ENCODE data around the gene BST2.

GRCh38 chr19:17404621-17405249, 695 bp downstream of the BST2 start:
- no peak for TF ChIP-seq EZH2 (IDR thresholded peaks at IDR 0.05; ENCODE audit: low read length)
- TF ChIP-seq, protein P1, sequence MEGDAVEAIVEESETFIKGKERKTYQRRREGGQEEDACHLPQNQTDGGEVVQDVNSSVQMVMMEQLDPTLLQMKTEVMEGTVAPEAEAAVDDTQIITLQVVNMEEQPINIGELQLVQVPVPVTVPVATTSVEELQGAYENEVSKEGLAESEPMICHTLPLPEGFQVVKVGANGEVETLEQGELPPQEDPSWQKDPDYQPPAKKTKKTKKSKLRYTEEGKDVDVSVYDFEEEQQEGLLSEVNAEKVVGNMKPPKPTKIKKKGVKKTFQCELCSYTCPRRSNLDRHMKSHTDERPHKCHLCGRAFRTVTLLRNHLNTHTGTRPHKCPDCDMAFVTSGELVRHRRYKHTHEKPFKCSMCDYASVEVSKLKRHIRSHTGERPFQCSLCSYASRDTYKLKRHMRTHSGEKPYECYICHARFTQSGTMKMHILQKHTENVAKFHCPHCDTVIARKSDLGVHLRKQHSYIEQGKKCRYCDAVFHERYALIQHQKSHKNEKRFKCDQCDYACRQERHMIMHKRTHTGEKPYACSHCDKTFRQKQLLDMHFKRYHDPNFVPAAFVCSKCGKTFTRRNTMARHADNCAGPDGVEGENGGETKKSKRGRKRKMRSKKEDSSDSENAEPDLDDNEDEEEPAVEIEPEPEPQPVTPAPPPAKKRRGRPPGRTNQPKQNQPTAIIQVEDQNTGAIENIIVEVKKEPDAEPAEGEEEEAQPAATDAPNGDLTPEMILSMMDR (optimal IDR thresholded peaks at IDR 0.05 in 1 of 3, IDR thresholded peaks at IDR 0.05 in 1 of 3, conservative IDR thresholded peaks at IDR 0.05 in 1 of 3; ENCODE audit: extremely low read depth in 1 of 3, insufficient read depth in 2 of 3, low read length in 3 of 3) = no peak
